ENCODE results near the gene DGKB. TPM values are rescaled to one million over a fixed set of nuclear protein-coding genes. Genes with fewer than 3 reads are reported as not detected.

DGKB gene
- total RNA-seq, 2 donors from 2014 or later = 0.52 TPM; not detected in 1

DNA sequence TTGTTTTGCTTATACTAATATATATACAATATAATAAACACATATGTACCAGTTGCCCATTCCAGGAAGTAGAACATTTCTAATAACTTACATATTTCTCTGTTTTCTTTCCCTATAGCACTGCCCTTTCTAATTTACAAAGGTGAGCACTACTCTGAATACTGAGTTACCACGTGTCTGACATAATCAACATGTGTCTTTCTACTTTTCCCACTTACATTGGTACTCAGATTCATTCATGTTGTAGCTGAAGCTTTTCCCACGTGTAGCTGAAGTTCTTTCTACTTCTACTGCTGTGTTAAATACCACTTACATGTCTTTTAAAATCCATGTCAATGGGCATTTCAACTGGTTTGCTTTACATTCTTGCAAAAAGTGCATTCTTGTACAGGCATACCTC lies 317.3 kb downstream of the DGKB start:
- no peak for TF ChIP-seq POLR2A (IDR thresholded peaks at IDR 0.05)
- TF ChIP-seq, protein P1, sequence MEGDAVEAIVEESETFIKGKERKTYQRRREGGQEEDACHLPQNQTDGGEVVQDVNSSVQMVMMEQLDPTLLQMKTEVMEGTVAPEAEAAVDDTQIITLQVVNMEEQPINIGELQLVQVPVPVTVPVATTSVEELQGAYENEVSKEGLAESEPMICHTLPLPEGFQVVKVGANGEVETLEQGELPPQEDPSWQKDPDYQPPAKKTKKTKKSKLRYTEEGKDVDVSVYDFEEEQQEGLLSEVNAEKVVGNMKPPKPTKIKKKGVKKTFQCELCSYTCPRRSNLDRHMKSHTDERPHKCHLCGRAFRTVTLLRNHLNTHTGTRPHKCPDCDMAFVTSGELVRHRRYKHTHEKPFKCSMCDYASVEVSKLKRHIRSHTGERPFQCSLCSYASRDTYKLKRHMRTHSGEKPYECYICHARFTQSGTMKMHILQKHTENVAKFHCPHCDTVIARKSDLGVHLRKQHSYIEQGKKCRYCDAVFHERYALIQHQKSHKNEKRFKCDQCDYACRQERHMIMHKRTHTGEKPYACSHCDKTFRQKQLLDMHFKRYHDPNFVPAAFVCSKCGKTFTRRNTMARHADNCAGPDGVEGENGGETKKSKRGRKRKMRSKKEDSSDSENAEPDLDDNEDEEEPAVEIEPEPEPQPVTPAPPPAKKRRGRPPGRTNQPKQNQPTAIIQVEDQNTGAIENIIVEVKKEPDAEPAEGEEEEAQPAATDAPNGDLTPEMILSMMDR (IDR thresholded peaks at IDR 0.05) = no peak
- H3K27ac ChIP-seq = no peak overlapping the region
- intact Hi-C loops (cut with DNase I) = no loop called here
- no peaks in the 10 kb centered on the region for H3K27me3 ChIP-seq
- peaks cover 14% of the 10 kb centered on the region for H3K4me1 ChIP-seq
- no peak for ATAC-seq
- no peaks in the 10 kb centered on the region for H3K9me3 ChIP-seq
- no peak for DNase-seq
- H3K36me3 ChIP-seq (replicated peaks in 1 of 2; ENCODE audit: insufficient read depth in 1 of 2, low read depth in 2 of 2) = no peaks in the 10 kb centered on the region
- H3K4me3 ChIP-seq = no peak overlapping the region
- WGBS, 2 donors = 65 to 82% methylated on average over 2 of the region's 2 CpGs

- Histone ChIP-seq H3K4me3 (no peak overlapping the region), H3K27me3 (no peaks in the 10 kb centered on the region), H3K9me3 (no peaks in the 10 kb centered on the region), H3K4me1 (peaks cover 14% of the 10 kb centered on the region), H3K27ac (no peak overlapping the region), H3K36me3 (replicated peaks in 1 of 2; ENCODE audit: insufficient read depth in 1 of 2, low read depth in 2 of 2) (no peaks in the 10 kb centered on the region)
- no peak for ATAC-seq
- no peak for TF ChIP-seq POLR2A (IDR thresholded peaks at IDR 0.05)
- TF ChIP-seq, protein P1 (IDR thresholded peaks at IDR 0.05) = no peak
- intact Hi-C loops (cut with DNase I) = no loop called here
- DNase-seq = no peak
Observed at GRCh38 chr7:14583518-14583917, 319.0 kb downstream of the DGKB start.

- intact Hi-C loops (cut with DNase I) = no loop called here
- 20 to 24% methylated on average over 4 of the region's 4 CpGs for WGBS, 2 donors
- H3K4me3 ChIP-seq = no peak overlapping the region
- no peaks in the 10 kb centered on the region for H3K36me3 ChIP-seq (replicated peaks in 1 of 2; ENCODE audit: insufficient read depth in 1 of 2, low read depth in 2 of 2)
- DNase-seq = no peak
- no peaks in the 10 kb centered on the region for H3K27me3 ChIP-seq
- no peak for TF ChIP-seq POLR2A (IDR thresholded peaks at IDR 0.05)
- TF ChIP-seq, protein P1 (IDR thresholded peaks at IDR 0.05) = no peak
- no peaks in the 10 kb centered on the region for H3K9me3 ChIP-seq
- H3K4me1 ChIP-seq = peaks cover 14% of the 10 kb centered on the region
- no peak for ATAC-seq
- H3K27ac ChIP-seq = no peak overlapping the region
Observed at GRCh38 chr7:14582010-14582409, 320.5 kb downstream of the DGKB start.

DNA sequence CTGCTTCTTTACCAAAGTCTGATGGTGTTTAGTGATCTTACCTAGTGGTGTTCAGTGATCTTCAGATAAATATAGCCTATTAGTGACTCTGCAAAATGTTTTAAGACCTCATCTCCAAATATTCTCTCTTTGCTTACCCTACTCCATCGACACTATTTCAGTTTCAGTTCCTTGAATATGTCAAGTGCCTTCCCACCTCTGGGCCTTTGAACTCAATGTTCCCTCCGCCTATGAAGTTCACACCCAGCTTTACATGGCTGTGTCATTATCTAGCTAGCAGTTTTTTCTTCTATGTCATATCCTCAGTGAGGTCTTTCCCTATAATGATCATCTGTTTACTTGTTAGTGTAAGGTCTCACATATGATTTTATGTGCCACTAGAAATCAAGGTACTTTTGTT lies 322.6 kb downstream of the DGKB start:
- Histone ChIP-seq H3K27ac (no peak overlapping the region), H3K27me3 (no peaks in the 10 kb centered on the region), H3K4me1 (peaks cover 14% of the 10 kb centered on the region), H3K4me3 (no peak overlapping the region), H3K36me3 (replicated peaks in 1 of 2; ENCODE audit: insufficient read depth in 1 of 2, low read depth in 2 of 2) (no peaks in the 10 kb centered on the region), H3K9me3 (no peaks in the 10 kb centered on the region)
- 70 to 90% methylated on average over 2 of the region's 2 CpGs for WGBS, 2 donors
- DNase-seq (no peak), ATAC-seq (no peak)
- intact Hi-C loops (cut with DNase I) = no loop called here
- TF ChIP-seq, protein P1 (IDR thresholded peaks at IDR 0.05) = no peak
- TF ChIP-seq POLR2A (IDR thresholded peaks at IDR 0.05) = no peak

DNA sequence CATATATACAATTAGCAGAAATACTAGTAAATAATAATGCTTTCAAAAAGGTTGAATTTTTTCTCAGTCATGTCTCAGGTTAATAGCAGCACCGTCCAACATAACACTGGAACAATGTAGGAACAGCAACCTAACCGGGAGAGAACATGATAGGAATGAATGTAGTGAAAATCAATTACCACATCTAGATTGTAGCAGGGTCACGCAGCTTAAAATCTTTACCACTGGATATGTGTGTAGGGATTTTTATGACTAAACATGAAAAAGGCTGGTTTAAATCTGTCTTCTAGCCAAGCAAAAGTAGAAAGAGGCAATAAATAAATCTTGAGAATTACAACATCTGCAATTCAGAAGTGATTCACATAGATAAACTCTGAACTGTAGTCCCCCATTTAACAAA lies 326.0 kb downstream of the DGKB start:
- intact Hi-C loops (cut with DNase I) = no loop called here

More for the DNA sequence above, 326.0 kb downstream of the DGKB start:
- WGBS, 2 donors = 24% methylated on average over 3 of the region's 3 CpGs
- DNase-seq = no peak
- no peak for ATAC-seq
- Histone ChIP-seq H3K27me3 (no peaks in the 10 kb centered on the region), H3K4me3 (no peak overlapping the region), H3K36me3 (replicated peaks in 1 of 2; ENCODE audit: insufficient read depth in 1 of 2, low read depth in 2 of 2) (no peaks in the 10 kb centered on the region), H3K4me1 (peaks cover 3% of the 10 kb centered on the region), H3K9me3 (no peaks in the 10 kb centered on the region), H3K27ac (no peak overlapping the region)
- TF ChIP-seq, protein P1 (IDR thresholded peaks at IDR 0.05) = no peak
- TF ChIP-seq POLR2A (IDR thresholded peaks at IDR 0.05) = no peak

Measured in body of pancreas (tissue), 4 donors.